Mesenteric fat pad (tissue), 1 donor: ENCODE measurements around the gene NWD2. TPM values are rescaled to one million over a fixed set of nuclear protein-coding genes. Genes with fewer than 3 reads are reported as not detected.
"Not testable (repeated sequence)": the region's sequence is repeated elsewhere in the genome, so short reads cannot be mapped to it uniquely, and the experiment has no call there.

ENCODE experiments used
- DNase-seq: peaks from one replicate; pipeline ENCODE4 v3.0.0-alpha.2; 2020; ENCODE audit warnings: low spot score
- total RNA-seq: library from RNA; stranded (reverse); fragmentation: NEBNext Ultra II Directional; extraction: Animal tissue kit (Norgen Biotek cat#: 25700); gene quantifications from one replicate; pipeline ENCODE4 v1.2.1, GENCODE V29; 2021
- donor health status: DM: yes; HTN: yes; CAD: no.

The NWD2 gene
- total RNA-seq, 1 donor from 2014 or later = 29.0 TPM

DNA sequence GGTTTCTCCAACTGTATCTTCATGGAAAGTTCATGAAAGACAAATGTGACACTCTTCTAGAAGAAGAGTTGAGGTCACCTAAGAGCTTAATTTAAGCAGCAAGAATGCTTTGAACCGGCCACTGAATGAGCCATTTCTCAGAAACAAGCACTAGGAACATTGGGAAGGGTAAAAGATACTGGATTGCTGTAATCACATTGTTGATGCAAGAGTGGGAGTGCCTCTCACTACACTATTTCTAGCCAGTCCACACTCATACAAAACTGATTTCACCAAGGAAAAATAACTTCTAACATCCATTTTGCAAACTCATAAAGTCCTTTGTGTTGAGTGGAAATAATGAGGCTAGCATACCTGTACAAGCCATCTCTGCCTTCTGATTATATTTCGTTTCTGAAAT lies 221.3 kb downstream of the NWD2 start:
- no peak for DNase-seq

DNA sequence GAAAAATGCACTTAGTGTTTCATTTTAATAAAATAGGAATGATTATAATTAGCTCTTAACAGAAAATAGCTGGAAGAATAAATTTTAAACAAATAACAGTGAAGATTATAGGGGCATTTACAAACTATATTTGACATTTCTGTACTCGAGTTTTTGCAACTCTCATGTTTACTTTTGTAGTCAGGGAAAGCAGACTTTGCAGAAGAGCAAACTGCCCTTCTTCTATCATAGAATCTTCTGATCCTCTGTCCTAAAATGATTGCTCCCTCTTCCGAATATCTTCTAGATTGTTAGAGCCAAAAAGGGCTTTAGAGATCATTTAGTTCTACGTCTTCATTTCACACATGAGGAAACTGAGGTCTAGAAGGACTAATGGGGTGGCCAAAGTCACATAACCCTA lies 222.7 kb downstream of the NWD2 start:
- no peak for DNase-seq

DNA sequence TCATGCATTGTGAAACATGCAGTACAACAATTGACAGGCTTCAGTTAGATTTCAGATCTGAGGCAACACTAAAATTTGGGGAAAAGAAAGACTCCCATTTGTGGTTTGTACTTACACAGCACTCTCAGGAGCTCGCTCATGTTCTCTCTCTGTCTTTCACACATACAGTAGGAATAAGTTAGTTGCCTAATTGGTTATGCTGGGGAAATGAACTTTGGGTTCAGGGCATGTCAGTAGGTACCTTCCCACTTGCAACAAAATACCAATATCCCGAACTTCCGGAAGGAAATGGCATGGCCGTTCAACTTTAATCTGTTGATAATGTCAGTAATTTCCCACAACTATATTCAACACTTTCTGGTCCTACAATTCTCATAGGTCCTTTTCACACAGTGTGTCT lies 223.3 kb downstream of the NWD2 start:
- no peak for DNase-seq

DNA sequence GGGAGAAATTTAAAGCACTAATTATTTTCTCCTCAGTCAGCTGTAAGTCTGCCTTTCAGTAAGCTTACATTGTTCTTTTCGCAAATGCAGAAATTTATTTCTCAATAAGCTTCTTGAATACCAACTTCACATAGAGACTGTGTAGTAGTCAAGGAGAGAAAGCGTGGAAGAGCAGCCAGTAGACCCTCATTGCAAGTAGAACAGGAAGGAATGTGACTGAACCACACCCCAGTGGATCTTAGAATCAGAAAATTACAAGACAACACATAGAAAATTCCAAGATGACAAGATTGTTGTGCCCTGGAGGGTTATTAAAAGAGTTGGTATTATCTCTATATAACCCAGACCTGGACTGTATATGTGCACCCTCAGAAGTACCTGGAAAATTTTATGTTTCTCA lies 224.7 kb downstream of the NWD2 start:
- no peak for DNase-seq

DNA sequence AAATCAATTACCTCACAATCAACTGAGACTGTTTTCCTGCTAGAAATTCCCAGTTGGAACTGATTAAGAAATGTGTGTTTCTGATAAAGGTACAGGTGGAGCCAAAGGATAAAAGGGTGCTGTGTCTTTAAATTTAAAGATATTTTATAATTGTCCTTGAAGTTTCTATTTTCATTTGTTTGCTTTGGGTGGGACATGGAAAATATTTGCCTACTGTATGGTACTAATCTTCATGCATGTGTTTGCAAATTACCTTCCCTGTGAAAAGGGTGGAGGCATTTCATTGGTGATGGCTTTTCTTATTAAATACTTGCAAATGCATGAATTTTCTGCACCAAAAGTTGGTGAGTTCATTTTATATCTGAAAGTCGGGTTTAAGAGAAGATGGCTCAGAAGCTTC lies 225.7 kb downstream of the NWD2 start:
- no peak for DNase-seq

DNA sequence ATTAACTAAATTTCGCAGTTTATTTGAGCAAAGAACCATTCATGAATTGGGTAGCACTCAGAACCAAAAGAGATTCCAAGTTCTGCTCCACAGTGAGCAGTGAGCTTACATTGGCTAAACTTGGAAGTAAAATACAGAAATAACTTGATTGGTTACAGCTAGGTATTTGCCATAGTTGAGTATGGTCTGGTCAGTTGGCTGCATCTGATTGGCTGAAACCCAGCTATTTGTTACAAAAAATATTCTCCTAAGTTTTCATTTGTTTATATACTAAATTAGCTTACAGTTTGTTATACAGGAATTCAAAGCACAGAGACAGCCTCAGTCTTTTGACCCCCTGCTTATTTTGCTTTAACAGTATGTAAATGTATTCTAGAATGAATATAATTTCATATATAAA lies 226.6 kb downstream of the NWD2 start:
- DNase-seq = no peak

DNA sequence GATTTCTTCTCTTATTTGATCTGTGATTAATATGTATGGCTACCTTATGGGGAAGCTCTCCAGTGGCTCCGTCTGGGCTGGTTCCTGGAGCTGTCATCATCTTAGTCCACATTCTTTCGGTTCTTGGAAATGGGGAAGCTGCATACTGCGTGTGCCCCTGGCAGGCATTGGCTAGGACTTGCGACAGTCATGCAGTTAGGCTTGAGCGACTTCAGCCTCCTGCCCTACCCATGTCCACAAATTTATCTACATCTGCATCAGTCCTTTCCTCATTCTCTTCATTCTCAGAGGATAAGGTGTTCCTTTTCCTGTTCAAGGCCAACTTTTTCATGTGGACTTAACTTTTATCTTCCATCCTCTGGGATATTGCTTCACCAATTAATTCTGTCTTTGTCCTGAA lies 227.4 kb downstream of the NWD2 start:
- no peak for DNase-seq

DNA sequence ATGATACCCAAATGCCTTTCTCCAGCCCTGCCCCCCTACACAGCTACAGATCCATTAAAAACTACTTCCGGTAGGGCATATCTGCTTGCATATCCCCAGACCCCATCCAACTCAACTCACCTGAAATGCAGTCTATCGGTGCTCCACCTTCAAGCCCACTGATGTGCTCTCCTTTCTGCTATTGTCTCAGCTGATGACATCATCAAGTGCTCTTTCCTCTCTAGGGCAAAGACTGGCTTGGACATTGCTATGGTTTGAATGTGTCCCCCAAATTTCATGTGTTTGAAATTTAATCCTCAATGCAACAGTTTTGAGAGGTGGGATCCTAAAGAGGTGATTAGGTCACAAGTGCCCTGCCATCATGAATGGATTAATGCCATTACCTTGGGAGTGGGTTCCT lies 229.3 kb downstream of the NWD2 start:
- no peak for DNase-seq

DNA sequence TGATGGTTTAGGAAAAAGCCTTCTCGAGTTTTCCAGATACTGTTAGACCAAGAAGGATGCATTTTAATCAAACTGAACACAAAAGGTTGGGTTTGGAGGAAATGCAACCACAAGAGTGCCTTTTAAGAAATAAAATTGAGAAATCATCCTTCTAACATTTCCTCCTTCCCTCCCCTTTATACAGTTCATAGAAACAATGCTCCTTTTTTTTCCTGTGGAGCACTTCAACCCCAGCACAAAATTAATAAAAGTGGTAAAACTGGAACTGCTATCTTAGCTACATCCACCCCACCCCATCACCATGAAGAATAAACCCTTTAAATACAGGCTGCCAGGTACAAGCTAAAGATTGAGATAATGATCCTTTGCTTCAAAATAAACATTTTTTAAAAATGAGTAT lies 230.5 kb downstream of the NWD2 start:
- no peak for DNase-seq

DNA sequence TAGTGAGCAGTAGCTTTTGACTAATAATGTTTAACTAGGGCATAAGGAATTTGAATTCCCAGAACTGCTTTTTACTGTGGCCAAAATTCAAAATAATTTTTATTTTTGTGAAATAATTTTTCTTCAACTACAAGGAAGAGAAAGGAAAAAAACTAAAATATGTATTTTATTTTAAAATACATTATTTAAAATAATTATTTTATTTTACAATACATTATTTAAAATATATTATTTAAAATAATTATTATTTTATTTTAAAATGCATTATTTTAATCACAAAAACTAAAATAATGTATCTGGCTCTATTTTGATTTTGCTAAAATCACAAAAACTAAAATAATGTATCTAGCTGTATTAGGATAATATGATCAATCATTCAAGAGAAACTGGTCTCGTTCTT lies 231.2 kb downstream of the NWD2 start:
- DNase-seq = no peak

DNA sequence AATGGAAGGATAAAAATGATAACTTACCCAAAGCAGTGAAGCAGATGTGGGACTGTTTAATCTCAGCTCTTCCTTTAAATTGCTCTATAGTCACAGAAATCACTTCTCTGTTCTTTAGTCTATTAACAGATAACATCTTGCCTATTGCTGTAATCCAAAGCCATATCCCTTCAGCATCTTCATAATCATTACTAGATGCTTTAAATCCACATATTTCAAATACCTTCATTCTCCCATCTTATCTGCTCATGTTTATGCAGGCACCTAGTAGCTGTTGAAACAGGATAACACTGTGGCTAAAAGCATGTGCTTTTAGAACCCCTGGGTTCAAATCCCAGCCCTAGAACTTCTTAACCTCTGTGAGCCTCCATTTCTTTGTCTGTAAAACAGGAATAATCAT lies 231.7 kb downstream of the NWD2 start:
- DNase-seq = no peak

DNA sequence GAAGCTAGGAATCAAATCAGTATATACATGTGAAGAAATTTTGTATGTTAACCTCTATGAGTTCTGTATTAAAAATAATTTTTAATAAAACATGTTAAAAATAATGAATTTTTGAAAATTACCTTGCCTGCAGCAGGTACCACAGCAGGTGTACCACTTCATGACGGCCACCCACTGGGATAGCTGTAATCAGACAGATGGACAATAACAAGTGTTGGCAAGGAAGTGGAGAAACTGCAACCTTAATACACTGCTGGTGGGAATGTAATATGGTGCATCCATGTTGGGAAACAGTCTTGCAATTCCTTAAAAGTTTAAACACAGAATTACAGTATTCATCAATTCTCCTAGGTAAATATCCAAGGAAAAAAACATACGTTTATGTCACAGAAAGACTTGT lies 232.1 kb downstream of the NWD2 start:
- no peak for DNase-seq

DNA sequence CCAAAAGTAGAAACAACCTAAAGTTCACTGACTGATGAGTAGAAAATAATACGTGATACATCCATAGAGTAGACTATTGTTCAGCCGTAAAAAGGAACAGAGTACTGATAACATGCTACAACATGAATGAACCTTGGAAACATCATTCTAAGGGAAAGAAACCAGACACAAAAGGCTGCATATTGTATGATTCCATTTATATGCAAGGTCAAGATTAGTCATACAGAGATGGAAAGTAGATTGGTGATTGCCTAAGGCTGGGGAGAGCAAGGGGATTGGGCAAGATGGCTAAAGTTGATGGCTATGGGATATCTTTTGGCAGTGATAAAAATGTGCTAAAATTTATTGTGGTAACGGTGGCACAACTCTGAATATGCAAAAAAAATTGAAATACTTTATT lies 232.6 kb downstream of the NWD2 start:
- no peak for DNase-seq

DNA sequence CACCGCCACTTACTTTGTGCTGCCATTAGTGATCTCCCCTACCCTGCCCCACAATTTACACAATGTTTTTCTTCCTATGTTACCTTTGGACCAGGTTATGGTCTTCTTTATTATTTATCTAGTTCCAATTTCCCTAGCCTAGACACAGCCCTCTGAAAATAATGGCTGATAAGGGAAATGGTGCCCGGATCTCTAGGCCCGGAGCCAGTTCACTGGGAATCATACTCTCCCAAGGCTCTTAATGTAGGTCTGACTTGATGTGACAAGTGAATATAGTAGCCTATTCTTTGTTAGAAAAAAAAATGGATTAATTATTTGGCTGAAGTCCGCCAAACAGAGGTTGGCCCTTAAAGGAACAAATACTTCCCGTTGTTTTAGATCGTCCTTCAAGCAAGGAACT lies 233.6 kb downstream of the NWD2 start:
- DNase-seq = no peak

DNA sequence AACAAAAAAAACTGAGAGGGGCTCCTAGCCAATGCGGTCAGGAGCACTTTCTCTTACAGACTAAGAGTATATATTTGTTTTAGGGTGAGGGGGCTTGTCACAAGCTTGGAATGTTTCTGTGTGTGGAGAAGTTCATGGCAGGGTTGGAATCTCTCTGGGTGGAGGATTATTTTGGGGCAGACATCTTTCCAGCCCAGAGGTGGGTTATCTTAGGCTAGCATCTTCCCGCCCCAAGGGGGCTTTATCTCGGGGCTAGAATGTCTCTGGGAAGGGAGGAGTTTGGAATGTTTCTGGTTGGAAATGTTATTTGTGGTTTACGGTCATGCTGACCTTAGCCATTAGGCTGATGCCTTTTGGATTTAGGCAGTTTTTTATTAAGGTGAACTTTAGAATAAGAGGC lies 236.0 kb downstream of the NWD2 start:
- DNase-seq = no peak

DNA sequence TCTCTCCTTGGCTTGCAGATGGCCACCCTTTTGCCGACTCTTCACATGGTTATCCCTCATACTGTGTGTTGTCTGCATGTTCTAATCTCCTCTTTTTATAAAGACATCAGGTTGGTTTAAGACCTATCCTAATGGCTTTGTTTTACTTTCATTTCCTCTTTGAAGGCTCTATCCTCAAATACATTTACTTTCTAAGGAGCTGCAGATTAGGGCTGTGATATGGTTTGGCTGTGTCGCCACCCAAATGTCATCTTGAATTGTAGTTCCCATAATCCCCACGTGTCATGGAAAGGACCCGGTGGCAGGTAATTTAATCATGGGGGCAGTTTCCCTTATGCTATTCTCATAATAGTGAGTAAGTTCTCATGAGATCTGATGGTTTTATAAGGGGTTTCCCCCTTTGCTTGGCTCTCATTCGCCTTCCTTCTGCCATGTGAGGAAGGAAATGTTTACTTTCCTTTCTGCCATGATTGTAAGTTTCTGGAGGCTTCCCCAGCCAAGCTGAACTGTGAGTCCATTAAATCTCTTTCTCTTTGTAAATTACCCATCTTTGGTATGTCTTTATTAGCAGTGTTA lies 237.1 kb downstream of the NWD2 start:
- DNase-seq = no peak

DNA sequence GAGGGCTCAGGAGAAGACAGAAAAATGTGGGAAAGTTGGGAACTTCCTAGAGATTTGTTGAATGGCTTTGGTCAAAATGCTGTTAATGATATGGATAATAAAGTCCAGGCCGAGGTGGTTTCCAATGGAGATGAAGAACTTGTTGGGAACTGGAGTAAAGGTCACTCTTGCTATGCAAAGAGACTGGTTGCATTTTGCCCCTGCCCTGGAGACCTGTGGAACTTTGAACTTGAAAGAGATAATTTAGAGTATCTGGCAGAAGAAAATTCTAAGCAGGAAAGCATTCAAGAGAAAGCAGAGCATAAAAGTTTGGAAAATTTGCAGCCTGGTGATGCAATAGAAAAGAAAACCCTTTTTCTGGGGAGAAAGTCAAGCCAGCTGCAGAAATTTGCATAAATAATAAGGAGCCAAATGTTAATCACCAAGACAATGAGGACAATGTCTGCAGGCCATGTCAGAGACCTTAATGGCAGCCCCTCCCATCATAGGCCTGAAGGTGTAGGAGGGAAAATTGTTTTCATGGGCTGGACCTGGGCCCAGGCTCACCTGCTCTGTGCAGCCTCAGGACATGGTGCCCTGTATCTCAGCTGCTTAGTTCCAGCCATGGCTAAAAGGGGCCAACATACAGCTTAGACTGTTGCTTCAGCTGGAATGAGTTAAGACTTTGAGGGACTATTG lies 237.8 kb downstream of the NWD2 start:
- DNase-seq = no peak

DNA sequence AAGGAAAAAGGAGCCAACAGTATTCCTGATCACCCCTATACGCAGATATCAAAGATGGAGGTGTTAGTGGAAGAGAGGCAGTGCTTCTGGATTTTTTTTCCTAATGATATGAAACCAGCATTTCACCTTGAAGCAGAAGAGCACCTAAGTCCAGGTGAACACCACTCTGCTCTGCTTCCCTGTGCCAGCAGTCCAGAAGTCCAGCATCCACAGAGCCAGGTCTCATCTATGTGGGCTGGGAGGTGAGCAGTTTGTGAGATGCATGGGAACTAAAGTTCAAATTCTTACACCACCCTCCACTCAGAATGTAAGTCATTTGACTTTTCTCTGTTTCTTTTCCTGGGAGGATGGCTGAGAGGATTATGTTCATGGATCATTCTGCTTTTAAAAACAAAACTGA lies 239.1 kb downstream of the NWD2 start:
- DNase-seq = no peak

DNA sequence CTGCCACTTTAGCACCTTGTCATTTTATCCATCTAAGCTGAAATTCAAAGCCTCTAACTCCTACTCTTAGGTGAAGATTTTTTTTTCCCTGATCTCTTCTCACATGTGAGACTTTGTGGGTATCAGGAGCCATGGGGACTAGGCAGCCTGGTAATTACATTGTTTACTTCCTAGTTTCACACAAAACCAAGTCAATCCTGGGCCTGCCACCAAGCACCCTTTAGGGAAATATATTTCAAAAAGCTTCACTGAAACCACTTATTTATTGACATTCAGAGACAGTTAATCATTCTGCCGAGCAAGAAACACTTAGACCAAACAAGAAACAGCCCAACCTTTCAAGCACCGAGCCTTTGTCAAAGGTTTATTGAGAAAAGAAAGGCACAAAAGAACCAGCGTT lies 241.6 kb downstream of the NWD2 start:
- DNase-seq = no peak

DNA sequence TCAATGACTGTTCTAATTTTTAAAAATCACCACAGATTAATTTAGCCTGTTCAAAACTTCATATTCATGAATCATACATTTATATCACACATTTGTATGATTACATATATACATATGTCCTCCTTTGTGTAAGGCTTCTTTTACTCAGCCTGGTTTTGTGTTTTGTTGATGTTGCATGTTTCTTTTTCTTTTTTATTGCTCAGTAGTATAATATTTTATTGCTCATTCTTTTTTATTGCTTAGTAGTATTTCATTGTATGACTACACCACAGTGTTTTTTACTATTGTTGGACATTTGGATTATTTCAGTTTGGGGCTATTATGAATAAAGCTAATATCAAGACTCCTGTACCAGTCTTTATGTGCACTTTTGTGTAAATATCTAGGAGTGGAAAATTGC lies 243.1 kb downstream of the NWD2 start:
- DNase-seq = no peak

DNA sequence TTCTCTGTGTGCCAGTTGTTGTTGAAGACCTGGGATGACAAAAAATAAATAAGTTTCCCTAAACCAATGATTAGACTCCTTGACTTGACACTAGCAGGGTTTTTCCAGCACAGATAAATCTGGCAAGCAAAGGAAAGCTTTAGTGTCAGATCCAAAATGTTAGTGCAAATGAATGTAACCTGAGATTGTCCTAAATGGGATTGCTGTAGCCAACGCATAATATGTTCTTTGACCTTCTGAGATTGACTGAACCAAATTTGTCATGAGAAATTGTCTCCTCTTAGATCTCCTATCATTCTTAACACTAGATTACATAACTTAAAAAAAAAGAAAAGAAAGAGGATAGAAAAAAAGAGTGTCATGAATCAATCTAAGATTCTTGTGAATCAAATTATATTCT lies 245.2 kb downstream of the NWD2 start:
- no peak for DNase-seq

DNA sequence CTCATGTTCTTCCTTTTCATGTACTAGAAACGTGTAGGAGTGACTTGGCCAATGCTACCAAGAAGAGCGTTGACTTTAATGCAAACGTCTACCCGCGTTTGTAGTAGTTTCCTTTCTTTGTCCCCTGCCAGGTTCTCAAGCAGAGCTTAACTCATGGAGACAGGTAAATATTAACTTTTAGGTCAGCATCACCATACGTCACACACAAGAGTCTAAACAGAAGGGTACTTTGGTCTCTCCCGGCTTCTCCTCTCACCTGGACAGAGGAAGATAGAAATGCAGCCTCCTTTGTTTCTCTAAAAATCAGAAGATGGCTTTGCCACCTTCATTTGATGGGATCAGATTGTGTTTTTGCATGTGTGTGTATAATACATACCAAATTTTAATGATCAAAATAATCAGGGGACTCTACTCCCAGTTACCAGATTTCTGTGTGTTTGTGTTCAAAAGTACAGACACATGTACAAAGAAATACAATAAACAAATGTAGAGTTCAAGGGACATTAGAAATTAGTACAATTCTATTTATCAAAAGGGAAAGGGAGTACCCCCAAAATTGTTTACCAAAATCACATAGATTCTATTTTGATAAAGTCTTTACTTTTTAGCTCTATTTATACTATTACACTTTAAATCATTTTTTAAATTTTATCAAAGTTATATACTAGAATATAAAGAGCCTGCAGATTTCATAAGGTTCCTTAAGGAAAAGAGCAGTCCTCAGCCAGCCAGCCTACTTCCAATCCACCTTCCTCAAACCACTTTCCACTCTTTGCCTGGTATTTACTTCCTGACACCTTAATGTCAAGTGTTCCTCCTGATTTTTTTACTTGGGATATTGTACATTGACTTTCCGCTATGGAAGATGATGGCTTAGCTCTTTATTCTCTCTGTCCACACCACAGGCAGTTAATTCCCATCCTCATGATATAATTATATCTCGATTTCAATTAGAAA lies 246.1 kb downstream of the NWD2 start:
- DNase-seq = no peak

DNA sequence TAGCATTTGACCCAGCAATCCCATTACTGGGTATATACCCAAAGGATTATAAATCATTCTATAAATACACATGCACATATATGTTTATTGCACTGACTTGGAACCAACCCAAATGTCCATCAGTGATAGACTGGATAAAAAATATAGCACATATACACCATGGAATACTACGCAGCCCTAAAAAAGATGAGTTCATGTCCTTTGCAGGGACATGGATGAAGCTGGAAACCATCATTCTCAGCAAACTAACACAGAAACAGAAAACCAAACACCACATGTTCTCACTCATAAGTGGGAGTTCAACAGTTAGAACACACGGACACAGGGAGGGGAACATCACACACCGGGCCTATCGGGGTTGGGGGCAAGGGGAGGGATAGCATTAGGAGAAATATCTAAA lies 250.8 kb downstream of the NWD2 start:
- DNase-seq = not testable (repeated sequence)
